Measurements from ENCODE around the gene ACTL6B. TPM values are rescaled to one million over a fixed set of nuclear protein-coding genes. Genes with fewer than 3 reads are reported as not detected.

The ACTL6B gene
- total and polyA plus RNA-seq, 2 experiments from 2014 or later: not detected

DNA sequence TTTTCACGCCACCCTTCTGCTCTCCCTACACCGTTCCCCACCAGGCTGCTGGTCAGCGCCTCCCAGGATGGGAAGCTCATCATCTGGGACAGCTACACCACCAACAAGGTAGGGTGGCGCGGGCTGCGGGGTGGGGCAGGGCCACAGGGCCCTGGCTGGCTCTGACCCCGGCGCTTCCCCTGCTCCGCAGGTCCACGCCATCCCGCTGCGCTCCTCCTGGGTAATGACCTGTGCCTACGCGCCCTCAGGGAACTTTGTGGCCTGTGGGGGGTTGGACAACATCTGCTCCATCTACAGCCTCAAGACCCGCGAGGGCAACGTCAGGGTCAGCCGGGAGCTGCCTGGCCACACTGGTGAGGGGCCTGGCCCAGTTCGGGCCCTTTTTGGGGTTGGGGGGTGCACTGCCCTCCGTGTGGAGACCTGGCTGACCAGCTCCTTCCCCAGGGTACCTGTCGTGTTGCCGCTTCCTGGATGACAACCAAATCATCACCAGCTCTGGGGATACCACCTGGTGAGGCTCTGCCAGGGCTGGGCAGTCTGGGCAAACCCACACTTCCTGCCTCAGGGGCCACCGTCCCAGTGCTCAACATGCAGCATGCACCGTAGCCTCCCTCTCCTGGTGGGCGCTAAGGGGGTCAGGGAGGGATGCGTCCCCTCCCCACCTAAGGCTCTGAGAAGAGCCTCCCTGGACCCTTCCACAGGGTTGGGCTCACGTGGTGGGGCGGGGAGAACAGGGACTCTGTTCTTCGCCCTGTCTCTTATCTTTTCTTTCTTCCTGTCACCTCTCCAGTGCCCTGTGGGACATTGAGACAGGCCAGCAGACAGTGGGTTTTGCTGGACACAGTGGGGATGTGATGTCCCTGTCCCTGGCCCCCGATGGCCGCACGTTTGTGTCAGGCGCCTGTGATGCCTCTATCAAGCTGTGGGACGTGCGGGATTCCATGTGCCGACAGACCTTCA lies 21.3 kb upstream of the ACTL6B start:
- Histone ChIP-seq H3K4me1 (ENCODE audit: low read depth) (peaks cover 4% of the 10 kb centered on the region), H3K27me3 (no peaks in the 10 kb centered on the region), H3K9me3 (ENCODE audit: low read depth) (no peaks in the 10 kb centered on the region), H3K36me3 (peaks cover 31% of the 10 kb centered on the region), H3K4me3 (no peak overlapping the region), H3K27ac (no peak overlapping the region)
- TF ChIP-seq, protein P1, sequence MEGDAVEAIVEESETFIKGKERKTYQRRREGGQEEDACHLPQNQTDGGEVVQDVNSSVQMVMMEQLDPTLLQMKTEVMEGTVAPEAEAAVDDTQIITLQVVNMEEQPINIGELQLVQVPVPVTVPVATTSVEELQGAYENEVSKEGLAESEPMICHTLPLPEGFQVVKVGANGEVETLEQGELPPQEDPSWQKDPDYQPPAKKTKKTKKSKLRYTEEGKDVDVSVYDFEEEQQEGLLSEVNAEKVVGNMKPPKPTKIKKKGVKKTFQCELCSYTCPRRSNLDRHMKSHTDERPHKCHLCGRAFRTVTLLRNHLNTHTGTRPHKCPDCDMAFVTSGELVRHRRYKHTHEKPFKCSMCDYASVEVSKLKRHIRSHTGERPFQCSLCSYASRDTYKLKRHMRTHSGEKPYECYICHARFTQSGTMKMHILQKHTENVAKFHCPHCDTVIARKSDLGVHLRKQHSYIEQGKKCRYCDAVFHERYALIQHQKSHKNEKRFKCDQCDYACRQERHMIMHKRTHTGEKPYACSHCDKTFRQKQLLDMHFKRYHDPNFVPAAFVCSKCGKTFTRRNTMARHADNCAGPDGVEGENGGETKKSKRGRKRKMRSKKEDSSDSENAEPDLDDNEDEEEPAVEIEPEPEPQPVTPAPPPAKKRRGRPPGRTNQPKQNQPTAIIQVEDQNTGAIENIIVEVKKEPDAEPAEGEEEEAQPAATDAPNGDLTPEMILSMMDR (IDR thresholded peaks at IDR 0.05; ENCODE audit: low read depth, low read length): no peak
- DNase-seq (ENCODE audit: low read depth in 1 of 2, low spot score in 1 of 2): no peak

DNA sequence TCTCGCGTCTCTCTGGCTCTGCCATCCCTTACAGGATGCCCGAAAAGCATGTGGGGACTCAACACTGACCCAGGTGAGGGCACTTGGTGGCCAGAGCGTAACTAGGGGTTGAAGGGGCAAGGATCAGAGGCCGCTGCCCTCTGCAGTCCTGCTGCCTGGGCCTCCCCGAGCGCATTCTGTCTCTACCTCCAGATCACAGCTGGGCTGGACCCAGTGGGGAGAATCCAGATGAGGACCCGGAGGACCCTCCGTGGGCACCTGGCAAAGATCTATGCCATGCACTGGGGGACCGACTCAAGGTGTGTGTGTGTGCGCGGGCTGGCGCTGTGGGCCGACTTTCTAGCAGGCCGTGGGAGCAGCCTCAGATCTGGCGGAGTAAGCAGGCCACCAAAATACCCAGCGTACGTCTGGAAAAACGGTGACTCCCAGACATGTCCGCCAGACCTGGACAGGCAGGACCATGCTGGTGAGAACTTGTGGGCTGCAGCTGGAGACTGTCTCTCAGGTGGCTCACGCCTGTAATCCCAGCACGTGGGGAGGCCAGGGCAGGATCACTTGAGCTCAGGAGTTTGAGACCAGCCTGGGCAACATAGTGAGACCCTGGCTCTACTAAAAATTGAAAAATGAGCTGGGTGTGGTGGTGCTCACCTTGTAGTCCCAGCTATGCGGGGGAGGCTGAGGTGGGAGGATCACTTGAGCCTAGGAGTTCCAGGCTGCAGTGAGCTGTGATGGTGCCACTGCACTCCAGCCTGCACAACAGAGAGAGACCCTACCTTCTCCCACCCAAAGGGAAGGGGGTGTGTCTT lies 20.5 kb upstream of the ACTL6B start:
- Histone ChIP-seq H3K4me3 (no peak overlapping the region), H3K36me3 (peaks cover 28% of the 10 kb centered on the region), H3K9me3 (ENCODE audit: low read depth) (no peaks in the 10 kb centered on the region), H3K27me3 (no peaks in the 10 kb centered on the region), H3K27ac (no peak overlapping the region), H3K4me1 (ENCODE audit: low read depth) (peaks cover 4% of the 10 kb centered on the region)
- DNase-seq (ENCODE audit: low read depth in 1 of 2, low spot score in 1 of 2): no peak
- TF ChIP-seq, protein P1 (IDR thresholded peaks at IDR 0.05; ENCODE audit: low read depth, low read length): no peak

DNA sequence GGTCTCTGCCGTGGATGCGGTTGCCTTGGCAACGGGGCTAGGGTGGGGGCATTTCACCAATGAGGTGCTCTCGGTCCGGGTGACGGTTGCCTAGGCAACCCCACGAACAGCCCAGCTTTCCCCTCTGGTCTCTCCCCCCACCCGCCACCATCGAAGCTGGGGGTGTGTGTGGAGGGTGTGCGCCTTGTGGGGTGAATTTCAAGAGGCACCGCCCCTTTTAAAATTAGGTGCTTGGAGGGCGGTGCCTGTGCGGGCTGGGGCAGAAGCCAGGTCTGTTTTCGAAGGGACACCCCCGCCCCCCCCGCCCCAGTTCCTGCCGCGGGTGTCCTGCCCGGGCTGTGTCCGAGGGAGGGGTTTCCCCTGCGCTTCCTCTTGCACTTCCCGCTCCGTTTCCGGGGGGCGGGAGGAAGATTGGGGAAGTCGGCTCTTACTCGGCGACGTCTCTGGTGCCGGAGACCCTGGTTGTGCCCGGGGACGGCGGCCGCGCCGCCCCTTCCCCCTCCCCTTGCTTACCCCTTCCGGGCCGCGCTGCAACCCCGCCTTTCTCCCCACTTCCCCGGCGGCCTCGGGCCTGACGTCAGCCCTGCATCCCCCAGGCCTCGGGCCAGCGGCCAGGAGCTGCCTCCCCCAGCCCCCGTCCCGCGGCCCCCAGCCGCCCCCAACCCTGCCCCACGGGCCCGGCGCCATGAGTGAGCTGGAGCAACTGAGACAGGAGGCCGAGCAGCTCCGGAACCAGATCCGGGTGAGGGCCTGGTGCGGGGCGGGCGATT lies 19.5 kb upstream of the ACTL6B start:
- peaks cover 4% of the 10 kb centered on the region for H3K4me1 ChIP-seq (ENCODE audit: low read depth)
- peaks cover 22% of the 10 kb centered on the region for H3K36me3 ChIP-seq
- H3K27me3 ChIP-seq: no peaks in the 10 kb centered on the region
- no peak overlapping the region for H3K27ac ChIP-seq
- peak; percentile 34 to 76 for DNase-seq (ENCODE audit: low read depth in 1 of 2, low spot score in 1 of 2)
- no peaks in the 10 kb centered on the region for H3K9me3 ChIP-seq (ENCODE audit: low read depth)
- peak overlapping the region; percentile 96 for H3K4me3 ChIP-seq
- TF ChIP-seq, protein P1 (IDR thresholded peaks at IDR 0.05; ENCODE audit: low read depth, low read length): no peak

DNA sequence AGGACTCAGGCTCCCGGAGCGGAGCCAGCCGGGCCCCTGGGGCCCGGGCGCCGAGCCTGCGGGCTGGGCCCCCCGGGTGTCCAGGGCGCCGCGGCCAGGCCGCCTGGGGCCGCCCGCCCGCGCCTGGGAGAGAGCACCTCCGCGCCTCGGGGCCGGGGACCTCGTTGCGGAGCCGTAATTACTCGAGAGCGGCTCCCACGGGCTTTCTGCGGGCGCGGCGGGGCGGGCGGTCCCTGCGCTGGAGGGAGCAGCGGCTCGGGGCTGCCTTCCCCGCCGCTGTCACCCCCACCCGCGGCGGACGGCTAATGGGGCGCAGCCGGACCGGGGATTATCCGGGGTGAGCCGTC lies 18.8 kb upstream of the ACTL6B start:
- no peaks in the 10 kb centered on the region for H3K9me3 ChIP-seq (ENCODE audit: low read depth)
- H3K27me3 ChIP-seq: peaks cover 5% of the 10 kb centered on the region
- DNase-seq (ENCODE audit: low read depth in 1 of 2, low spot score in 1 of 2): peak in 1 of 2 donors; percentile 58
- TF ChIP-seq, protein P1 (IDR thresholded peaks at IDR 0.05; ENCODE audit: low read depth, low read length): no peak
- peaks cover 21% of the 10 kb centered on the region for H3K36me3 ChIP-seq
- peak overlapping the region; percentile 96 for H3K4me3 ChIP-seq
- no peak overlapping the region for H3K27ac ChIP-seq
- peaks cover 4% of the 10 kb centered on the region for H3K4me1 ChIP-seq (ENCODE audit: low read depth)
